HG03571 (cell line): ENCODE measurements around the gene SLC35E1.

ENCODE experiments used
- ATAC-seq: cut with Tn5 transposase; IDR thresholded peaks from one replicate; pipeline ENCODE4 v1.9.1; 2021; ENCODE audit not compliant: unreplicated experiment

The SLC35E1 gene

DNA sequence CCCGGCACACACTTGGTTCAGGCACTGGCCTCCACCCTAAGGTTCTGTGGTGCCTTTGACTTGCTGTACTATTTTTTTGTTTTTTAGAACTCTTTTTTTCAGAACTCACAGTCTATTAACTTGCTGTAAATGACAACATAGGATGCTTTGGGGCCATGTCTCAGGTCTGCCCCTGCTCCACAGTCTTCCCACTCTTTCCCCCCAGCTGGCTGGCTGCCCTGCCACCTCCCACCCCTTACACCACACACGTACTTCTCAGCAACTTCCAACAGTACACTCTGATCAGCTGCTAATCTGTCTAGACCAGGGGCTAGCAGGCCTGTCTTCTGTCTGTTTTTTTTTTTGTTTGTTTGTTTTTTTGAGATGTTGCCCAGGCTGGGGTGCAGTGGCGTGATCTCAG lies 67.9 kb downstream of the SLC35E1 start:
- ATAC-seq, result no peak
